Peyer's patch (tissue), 4 donors: ENCODE measurements around the gene TENT4A. TPM values are rescaled to one million over a fixed set of nuclear protein-coding genes. Genes with fewer than 3 reads are reported as not detected.

Experiments
- DNase-seq, 3 donors: peaks; one replicate each; pipeline ENCODE4 v3.0.0-alpha.2; 2017 to 2019
- H3K27ac ChIP-seq, 4 donors: fragments of 200-600 bp; sonication (generic); one replicate each; pipeline ENCODE4 v1.5.1; 2016 to 2019
- H3K27me3 ChIP-seq, 2 donors: fragments of 200-600 bp; sonication (generic); one replicate each; pipeline ENCODE4 v1.5.1; 2019
- H3K36me3 ChIP-seq, 3 donors: fragments of 200-600 bp; sonication (generic); one replicate each; pipeline ENCODE4 v1.5.1; 2016 to 2019
- H3K4me1 ChIP-seq, 4 donors: fragments of 200-600 bp; sonication (generic); one replicate each; pipeline ENCODE4 v1.5.1; 2016 to 2019
- H3K4me3 ChIP-seq, 4 donors: fragments of 200-600 bp; sonication (generic); 1 replicate in 3 of 4; 2 replicates in 1 of 4; pipeline ENCODE4 v1.5.1; 2016 to 2019; ENCODE audit warnings: mild to moderate bottlenecking in 1 of 4
- H3K9me3 ChIP-seq, 4 donors: fragments of 200-600 bp; sonication (generic); one replicate each; pipeline ENCODE4 v1.5.1; 2016 to 2019; ENCODE audit warnings: mild to moderate bottlenecking in 1 of 4
- POLR2A ChIP-seq, 2 donors: fragments of 450-650 bp; IDR thresholded peaks; one replicate each; pipeline ENCODE4 v1.5.1; 2017; ENCODE audit warnings: antibody characterized with exemption in 2 of 2, mild to moderate bottlenecking in 2 of 2, moderate library complexity in 2 of 2
- total RNA-seq, 4 donors: library from RNA; depleted of rRNA; stranded (reverse); fragments of >200 nt; gene quantifications; one replicate each; pipeline ENCODE4 v1.1.0, GENCODE V29; 2016
- TF ChIP-seq, protein P1 (sequence below), 6 experiments: fragments of 450-650 bp in 4 of 6; fragments of 200-600 bp in 2 of 6; sonication (generic) in 1 of 6; IDR thresholded peaks; one replicate each; pipeline ENCODE4 v1.5.1; 2017 to 2019; ENCODE audit warnings: antibody characterized with exemption in 6 of 6, mild to moderate bottlenecking in 3 of 6, moderate library complexity in 1 of 6

TENT4A gene
- total RNA-seq, 4 donors from 2014 or later, result 28.0 to 71.8 (median 44.5) TPM

DNA sequence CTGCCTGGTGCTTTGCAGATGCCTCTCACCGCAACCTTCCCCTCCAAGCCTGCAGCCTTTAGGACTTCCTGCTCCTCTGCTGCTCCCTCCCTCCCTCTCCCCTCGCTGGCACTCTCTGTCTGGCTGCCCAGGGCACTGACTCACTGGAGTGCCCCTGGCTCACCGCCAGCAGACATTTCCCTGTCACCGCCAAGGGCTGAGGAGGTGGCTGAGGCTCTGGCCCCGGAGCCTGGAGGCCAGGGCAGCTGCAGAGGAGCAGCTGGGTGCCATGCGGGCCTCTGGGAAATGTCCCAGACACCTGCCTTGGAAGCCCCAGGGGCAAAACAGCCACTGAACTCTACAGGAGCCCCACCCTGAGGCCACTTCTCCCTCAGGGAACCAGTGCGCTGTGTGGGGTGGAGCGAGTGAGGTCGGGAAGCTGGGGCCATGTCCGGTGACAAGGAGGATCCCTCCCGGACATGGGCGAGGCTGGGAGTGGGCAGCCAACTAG, 53.4 kb downstream of the TENT4A start:
- Histone ChIP-seq H3K36me3 (no peaks in the 10 kb centered on the region), H3K27me3 (no peaks in the 10 kb centered on the region), H3K4me1 (peaks cover 0 to 14% (median 2%) of the 10 kb centered on the region in 4 donors), H3K4me3 (peak overlapping the region in 2 of 4 donors; percentile 36 to 39), H3K9me3 (no peaks in the 10 kb centered on the region), H3K27ac (peak overlapping the region in 2 of 4 donors; percentile 49 to 76)
- peak in 2 of 3 donors; percentile 90 to 93 for DNase-seq
- no peak for TF ChIP-seq POLR2A (IDR thresholded peaks at IDR 0.05)
- TF ChIP-seq, protein P1, sequence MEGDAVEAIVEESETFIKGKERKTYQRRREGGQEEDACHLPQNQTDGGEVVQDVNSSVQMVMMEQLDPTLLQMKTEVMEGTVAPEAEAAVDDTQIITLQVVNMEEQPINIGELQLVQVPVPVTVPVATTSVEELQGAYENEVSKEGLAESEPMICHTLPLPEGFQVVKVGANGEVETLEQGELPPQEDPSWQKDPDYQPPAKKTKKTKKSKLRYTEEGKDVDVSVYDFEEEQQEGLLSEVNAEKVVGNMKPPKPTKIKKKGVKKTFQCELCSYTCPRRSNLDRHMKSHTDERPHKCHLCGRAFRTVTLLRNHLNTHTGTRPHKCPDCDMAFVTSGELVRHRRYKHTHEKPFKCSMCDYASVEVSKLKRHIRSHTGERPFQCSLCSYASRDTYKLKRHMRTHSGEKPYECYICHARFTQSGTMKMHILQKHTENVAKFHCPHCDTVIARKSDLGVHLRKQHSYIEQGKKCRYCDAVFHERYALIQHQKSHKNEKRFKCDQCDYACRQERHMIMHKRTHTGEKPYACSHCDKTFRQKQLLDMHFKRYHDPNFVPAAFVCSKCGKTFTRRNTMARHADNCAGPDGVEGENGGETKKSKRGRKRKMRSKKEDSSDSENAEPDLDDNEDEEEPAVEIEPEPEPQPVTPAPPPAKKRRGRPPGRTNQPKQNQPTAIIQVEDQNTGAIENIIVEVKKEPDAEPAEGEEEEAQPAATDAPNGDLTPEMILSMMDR (IDR thresholded peaks at IDR 0.05), result no peak

DNA sequence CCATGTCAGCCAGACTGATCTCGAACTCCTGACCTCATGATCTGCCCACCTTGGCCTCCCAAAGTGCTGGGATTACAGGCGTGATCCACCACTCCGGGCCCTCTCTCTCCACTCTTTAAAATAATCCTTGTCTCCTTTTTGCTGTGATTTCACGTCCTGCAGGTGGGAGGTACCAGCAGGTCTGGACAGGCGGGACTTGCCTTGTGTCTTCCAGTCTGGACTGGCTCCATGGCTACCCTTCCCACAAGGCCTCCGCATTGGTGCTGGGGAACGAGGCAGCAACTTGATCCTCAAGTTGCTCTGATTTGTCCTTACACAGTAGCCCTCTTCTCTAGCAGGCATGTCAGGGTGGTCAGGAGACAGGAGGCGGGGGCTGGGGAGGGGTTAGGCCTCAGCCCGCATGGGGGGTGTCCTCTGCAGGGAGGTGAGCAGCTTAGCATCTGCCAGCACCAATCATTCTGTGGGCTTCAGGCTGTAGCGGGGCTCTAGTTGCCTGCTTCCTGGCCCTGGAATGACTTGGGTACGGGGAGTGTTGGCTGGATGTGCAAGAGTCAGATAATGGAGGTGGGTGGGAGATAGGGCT, 54.3 kb downstream of the TENT4A start:
- H3K27me3 ChIP-seq, result no peaks in the 10 kb centered on the region
- no peaks in the 10 kb centered on the region for H3K36me3 ChIP-seq
- peaks cover 0 to 14% (median 2%) of the 10 kb centered on the region in 4 donors for H3K4me1 ChIP-seq
- H3K9me3 ChIP-seq, result no peaks in the 10 kb centered on the region
- TF ChIP-seq, protein P1 (IDR thresholded peaks at IDR 0.05), result no peak
- no peak for TF ChIP-seq POLR2A (IDR thresholded peaks at IDR 0.05)
- H3K27ac ChIP-seq, result no peak overlapping the region
- H3K4me3 ChIP-seq, result no peak overlapping the region
- DNase-seq, result no peak

DNA sequence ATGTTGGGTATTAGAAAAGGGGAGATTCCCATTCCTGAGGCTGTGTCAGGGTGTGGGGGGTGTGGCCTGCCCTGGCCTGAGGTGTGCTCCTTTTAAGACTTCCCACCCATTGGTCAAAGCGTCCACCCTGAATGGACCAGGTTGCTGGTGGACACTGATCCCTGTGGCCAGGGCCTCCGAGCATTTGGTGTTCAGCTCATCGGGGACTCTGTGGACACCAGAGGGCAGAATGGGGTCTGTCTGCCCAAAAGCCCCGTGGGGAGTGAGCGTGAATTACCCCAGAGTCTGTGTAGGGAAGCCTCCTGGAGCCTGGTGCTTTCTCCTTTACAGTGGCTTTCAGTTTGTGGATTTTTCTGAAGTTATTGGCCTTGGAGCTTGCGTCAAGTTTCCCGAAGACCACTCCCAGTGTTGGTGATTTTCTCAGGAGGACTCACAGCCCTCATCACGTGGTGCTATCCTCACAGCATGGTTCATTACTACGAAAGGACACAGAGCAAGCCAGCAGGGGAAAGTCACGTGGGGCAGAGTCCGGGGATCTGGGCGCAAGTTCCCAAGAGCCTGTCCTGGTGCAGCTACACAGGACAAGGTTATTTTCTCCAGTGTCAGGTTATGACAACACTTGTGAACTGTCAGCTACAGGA, 55.5 kb downstream of the TENT4A start:
- no peak overlapping the region for H3K27ac ChIP-seq
- DNase-seq, result no peak
- no peak overlapping the region for H3K4me3 ChIP-seq
- TF ChIP-seq, protein P1 (IDR thresholded peaks at IDR 0.05), result no peak
- no peak for TF ChIP-seq POLR2A (IDR thresholded peaks at IDR 0.05)
- H3K27me3 ChIP-seq, result no peaks in the 10 kb centered on the region
- H3K4me1 ChIP-seq, result peaks cover 0 to 14% (median 2%) of the 10 kb centered on the region in 4 donors
- no peaks in the 10 kb centered on the region for H3K36me3 ChIP-seq
- no peaks in the 10 kb centered on the region for H3K9me3 ChIP-seq

DNA sequence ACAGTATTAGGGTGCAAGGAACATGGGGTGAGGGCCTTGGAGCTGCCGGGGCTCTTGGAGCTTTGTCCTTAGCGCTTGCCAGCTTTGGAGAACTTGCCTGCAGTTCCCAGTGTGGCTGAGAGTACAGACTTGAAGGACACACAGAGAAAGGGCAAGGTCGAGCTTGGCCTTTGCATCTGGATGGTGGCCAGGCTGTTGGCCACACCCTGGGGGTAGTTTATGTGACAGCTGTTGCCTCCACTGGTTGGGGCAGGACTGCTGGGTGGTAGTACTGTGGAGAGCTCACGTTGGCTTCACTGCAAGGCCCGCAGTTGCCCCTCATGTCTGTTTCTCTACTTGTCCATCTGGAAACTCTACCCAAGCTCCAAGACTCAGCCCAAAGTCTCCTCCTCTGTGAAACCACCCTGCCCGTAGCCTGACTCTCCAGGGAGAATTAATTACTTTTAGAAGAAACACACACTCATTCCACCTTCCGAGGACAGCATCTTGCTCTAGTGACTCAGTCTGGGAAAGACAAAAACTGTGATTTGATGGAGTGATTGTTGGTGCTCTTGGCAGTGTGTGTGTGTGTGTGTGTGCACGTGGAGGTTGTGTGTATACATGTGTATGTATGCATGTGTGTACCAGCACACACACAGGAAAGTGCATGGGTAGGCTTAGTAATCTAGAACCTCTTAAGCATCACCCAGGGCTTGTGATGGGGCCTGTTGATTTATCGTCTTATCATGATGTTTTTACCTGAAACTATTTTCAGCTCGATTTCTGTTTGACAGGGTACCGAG, 57.8 kb downstream of the TENT4A start:
- no peak overlapping the region for H3K4me3 ChIP-seq
- no peaks in the 10 kb centered on the region for H3K9me3 ChIP-seq
- peaks cover 0 to 8% (median 1%) of the 10 kb centered on the region in 4 donors for H3K4me1 ChIP-seq
- H3K27ac ChIP-seq, result no peak overlapping the region
- no peaks in the 10 kb centered on the region for H3K27me3 ChIP-seq
- no peak for DNase-seq
- H3K36me3 ChIP-seq, result no peaks in the 10 kb centered on the region
- TF ChIP-seq, protein P1 (IDR thresholded peaks at IDR 0.05), result no peak
- TF ChIP-seq POLR2A (IDR thresholded peaks at IDR 0.05), result no peak

DNA sequence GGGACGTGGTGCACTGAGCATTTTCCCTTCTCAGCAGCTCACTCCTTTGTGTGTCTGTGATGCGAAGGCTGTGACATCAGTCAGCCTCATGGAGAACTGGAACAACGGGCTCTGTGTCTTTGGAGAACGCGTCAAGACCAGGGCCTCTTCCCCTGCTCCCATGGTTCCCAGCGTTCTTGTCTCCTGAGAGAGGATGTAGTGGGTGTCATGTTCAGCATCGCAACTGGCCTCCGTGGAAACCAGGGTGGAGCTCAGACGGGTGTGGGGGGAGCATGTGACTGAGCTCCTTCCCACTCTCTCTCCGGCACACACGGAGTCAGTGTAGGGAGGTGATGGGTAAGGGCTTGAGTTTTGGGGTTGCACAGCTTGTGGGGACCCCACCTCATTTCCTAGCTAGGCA, 59.7 kb downstream of the TENT4A start:
- DNase-seq, result no peak
- Histone ChIP-seq H3K27me3 (no peaks in the 10 kb centered on the region), H3K9me3 (no peaks in the 10 kb centered on the region), H3K4me1 (no peaks in the 10 kb centered on the region), H3K4me3 (no peak overlapping the region), H3K36me3 (no peaks in the 10 kb centered on the region), H3K27ac (no peak overlapping the region)
- TF ChIP-seq, protein P1 (IDR thresholded peaks at IDR 0.05), result no peak
- TF ChIP-seq POLR2A (IDR thresholded peaks at IDR 0.05), result no peak
